ENCODE results near the gene LRP1B.

LRP1B gene

DNA sequence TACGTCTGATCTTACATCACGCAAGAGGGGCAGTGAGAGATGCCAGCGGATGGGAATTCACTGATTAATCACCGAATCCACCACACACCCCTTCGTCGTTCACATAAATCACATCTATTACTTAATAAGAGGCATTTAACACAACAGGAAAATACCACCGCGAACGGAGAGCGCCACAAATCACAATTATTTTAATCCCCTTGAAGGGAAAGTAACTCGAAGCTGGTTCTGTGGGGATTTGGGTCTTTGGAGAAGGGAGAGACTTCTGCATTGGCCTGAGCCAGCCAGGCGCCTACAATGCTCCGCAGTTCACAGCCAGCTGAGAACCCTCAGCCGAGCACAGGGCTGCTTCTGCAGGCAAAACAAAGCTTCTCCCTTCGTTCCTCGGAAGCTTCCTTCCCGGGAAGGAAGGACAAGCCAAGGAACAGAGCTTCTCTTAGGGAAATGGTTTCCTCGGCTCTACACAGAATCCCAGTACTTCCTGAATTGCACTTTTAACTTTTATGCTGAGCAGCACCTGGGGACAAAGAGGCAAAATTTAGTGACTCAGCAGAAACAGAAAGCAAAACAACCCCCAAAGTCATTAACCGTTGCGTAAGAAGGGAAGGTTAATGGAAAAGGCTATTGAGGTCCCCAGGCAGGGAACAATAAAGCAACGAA lies at the start of gene LRP1B:
TSS of gene LRP1B (minus strand) at position 7 of the 660 bp plus-strand sequence. CDS start 287 bp downstream, outside the sequence.
- DNase-seq = no peak

DNA sequence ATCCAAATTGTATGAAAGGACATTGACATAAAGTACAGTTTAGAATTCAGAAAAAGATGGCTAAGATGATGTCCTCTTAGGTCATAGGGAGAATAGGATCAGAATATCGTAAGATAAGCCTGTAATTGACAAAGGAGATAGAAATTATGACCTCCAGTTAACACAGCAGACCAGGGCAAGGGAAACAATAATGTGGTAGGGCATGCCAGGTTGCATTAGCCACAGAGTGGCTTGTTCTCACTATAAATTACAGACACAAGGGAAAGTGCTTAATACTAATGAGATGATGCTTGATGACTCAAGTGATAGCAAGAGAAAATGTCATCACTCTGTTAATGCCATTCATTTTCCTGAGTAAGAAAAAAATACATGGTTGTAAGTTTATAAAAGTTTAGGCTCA lies 48.9 kb upstream of the LRP1B start:
- no peak for DNase-seq

DNA sequence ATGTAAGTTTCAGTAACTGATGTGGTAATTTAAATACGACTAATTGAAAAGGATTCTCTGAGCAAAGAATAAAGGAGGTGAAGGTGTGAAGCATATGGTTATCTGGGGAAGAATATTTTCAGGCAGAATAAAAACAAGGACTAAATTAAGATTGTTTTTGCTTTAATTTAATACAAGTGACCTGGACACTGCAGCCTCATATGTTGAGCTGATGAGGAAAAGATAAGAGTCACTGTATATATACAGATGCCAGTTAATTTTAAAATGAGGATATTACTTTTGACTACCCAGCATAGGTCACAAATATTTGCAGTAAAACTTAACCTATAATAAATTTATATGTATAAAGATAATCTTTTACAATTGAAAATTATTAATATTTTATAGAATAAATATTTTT lies 47.8 kb upstream of the LRP1B start:
- DNase-seq = no peak

DNA sequence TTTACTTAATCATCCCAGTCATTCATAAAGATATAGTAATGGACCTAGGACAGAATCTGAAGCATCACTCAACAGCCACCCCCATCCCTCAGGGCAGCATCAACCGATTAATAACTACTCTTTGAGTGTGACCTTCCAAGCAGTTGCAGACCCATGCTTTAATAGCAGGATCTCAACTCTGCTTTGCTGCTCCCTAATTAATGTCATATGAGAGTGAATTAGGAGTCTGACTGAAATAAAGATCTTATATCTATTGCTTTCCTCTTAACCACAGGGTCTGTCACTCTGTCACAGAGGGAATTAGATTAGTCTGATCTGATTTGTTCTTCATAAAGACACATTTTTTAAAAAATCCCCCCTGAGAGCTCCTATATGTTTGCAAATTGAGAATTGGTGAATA lies 46.1 kb upstream of the LRP1B start:
- DNase-seq = no peak

DNA sequence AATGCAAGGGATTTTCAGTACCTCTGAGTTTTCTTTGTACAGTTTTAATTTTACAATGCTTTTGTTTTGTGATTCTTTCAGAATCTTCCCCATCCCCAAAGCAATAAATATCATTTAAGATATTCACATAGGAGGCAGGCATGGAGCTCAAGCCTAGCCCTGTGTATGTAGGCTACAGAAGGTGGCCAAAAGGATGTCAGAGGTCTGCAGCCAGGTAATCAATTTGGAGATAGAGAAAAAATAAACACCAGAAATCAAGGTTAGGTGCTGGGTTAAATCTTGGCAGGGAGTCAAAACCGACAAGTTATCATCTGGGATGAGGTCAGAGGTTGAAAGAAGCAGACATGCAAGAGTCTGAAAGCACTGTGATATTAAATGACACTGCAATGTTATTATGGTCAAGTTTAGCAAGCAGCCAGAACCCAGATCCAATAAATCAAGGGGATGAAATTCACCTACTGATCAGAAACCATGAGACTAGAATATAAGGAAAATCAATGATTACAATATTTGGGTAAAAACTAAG lies 45.1 kb upstream of the LRP1B start:
- DNase-seq = no peak

- no peak for DNase-seq
Measured at GRCh38 chr2:142174176-142174575, 43.4 kb upstream of the LRP1B start.

DNA sequence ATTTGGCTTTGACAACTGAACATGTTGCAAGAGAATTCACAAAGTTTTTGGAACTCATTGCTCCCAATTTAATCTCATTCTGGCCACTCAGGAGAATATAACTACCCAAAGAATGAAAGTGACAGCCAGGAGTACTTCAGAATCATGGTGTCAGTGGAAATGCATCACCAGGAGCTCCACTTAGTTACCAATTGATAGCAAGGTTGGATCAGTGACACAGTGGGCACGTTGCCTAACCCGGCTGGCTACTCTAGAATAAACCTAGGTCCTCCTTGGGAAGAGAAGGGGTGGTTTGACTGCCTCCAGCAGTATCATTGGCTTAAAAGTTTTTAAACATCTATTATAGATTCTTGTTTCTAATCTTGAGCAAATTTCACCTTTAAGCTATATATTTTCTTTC lies 40.0 kb upstream of the LRP1B start:
- DNase-seq = no peak

GRCh38 chr2:142165790-142166189 lies 35.0 kb upstream of the LRP1B start:
- DNase-seq = no peak

- no peak for DNase-seq
Measured at GRCh38 chr2:142153601-142154000, 22.8 kb upstream of the LRP1B start.

DNA sequence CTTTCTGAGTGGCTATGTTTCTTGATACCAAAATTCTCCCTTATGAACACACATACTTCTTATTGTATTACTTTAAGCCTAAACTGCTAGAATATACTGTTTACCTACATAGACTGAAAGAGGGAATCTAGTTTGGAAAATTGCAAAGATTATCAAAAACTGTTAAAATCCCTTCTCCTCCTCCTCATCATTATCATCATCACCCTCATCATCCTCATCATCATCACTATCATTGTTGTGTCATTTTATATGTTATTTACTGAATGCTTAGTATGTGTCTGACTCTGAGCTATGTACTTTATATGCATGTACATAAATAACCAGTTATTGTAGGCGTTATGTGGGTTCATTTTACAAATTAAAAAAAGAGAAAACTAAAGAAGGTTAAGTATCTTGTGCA lies 19.6 kb upstream of the LRP1B start:
- no peak for DNase-seq

- DNase-seq = no peak
Measured at GRCh38 chr2:142144547-142144946, 13.7 kb upstream of the LRP1B start.

DNA sequence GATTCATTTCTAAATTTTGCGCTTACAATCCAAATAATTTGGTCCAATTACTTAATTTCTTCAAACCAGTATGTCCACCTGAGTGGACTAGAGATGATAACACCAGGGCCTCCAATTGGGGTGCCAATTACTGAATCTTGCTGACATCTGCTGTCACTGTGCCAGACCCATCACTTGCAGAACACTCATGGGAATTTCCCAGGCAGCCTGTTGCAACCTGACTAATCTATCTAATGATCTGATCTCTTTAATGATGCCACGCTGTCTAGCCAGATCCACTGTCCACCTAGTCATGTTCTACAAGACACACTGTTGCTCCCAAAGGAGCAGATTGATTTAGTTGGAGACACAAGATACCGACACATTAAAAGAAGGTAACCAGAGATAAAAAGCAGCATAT lies 11.8 kb upstream of the LRP1B start:
- no peak for DNase-seq

- DNase-seq = no peak
Measured at GRCh38 chr2:142140434-142140845, 9.6 kb upstream of the LRP1B start.

DNA sequence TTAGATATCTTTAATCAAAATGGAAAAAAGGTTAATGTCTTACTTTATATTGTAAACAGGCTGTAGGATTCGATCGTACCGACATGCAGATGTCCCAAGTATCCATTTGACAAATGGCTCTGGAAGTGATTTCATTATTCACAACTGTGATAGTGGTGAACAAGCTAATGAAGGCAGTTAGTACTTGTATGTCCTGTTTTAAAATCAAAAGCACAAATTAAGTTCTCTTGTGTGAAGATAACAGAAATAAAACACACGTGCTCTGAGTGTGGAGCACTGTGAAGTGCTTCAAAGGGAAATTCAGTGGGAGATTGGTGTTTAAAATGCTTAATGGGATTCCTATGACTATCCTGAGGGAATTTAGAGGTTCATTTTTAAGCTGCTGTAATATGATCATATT lies 8.6 kb upstream of the LRP1B start:
- DNase-seq = no peak

- DNase-seq = no peak
Measured at GRCh38 chr2:142136571-142136970, 5.8 kb upstream of the LRP1B start.

DNA sequence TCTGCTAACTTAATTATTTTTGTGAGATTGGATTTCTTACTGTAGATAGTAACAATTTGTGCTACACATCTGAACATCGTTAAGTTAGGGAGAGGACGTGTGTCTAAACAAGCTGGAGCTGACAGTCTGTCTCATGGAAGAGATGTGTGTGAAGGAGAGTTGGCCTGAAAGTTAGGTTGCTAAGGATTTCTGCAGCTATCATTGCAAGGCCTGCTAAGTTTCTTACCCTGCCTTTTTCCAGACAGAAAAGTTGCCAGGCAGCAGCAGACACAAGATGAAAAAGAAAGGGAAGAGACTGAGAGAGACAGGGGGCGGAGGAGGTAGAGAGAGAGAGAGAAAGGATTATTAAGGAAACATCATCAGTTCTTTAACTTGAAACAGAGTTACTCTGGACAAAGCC lies 4.1 kb upstream of the LRP1B start:
- no peak for DNase-seq

GRCh38 chr2:142130111-142131009 lies 456 bp downstream of the LRP1B start:
- DNase-seq = no peak

DNA sequence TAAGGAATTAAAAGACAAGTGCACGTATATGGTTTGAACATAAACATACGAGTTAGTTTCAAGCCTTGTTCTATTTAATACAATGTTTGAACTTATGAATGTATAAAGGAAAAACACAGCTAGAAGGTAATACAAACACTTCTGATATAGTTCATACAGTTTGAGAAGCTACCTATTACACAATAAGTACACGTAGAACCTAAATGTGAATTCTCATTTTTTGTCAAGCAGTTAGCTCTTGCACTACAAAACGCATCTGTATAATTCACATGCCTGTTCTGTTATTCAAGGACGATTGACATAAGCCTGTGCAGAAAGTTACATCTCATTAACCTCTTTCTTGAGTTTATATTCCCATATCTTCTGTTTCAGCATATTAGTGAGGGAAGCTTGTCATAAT lies 2.7 kb downstream of the LRP1B start:
- no peak for DNase-seq

DNA sequence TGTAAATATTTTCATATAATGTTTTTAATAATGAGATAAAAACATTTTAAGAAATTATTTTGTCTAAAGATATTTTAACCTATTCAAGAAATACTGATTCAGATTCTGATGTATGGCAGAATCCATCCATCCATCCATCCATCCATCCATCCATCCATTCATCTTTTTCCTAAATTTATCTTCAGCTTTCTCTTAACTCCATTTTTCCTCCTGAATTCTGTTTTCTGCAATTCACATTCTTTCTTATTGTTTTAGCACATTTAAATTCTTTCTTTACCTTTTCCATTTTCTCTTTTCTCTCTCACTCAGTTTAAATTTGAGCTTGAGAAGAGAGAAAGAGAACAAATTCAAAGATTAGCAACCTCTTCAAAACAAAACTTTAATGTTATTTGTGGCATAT lies 3.6 kb downstream of the LRP1B start:
- DNase-seq = no peak

DNA sequence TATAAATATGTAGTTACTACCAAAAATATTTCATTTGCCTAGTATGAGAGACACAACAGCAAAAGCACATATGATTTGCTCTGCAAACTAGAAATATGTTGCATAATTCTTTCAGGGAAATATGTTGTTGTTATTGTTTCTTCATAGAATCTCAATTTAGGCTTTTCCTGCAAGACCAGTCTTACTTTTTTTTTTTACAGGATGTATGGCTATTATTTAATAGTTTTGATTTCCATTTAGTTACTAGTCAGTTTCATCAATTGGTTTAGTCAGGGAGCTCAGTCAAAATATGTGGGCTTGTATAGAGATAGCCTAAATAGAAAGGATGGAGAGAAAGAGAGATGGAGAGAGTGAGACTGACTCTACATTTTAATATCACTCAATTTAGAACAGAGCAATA lies 6.1 kb downstream of the LRP1B start:
- no peak for DNase-seq

DNA sequence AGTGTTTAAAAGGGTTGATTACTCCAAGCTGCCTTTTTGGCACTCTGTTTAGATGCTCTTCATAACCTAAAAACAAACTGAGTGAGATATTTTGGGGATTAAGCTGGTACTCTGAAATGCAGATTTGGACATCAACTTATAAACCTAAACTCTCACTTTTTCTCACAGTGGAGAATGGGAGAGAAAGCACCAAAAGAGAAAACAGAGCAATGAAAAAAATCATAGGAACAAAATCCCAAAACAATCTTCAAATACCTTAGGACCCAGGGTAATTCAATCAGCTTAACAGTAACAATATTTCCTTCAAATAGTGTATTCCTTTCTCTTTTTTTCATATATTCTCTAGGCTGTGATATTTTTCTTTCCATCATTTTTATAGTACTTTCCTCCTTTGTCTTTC lies 11.5 kb downstream of the LRP1B start:
- no peak for DNase-seq

DNA sequence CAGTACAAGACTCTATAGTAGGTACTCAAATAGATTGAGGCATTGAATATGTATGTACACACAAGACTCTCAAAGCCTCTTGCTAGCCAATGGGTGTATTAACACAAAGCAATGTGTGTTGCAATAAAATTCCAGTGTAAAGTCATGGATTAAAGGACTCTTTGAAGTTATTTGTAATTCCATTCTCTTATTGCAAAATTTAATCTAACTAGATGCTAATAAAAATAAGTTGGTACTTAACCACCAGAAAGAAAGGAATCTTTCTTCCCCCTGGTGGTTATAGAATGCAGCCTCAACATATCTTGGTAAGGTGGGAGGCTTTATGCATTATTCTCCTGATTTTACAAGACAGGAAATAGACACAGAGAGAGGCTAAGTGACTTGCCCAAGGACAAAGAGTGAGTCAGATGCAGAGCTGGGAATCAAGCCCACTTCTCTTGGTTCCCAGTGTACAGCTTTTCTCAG lies 18.0 kb downstream of the LRP1B start:
- DNase-seq = no peak

- no peak for DNase-seq
Measured at GRCh38 chr2:142104134-142104758, 26.6 kb downstream of the LRP1B start.

GRCh38 chr2:142100970-142101369 lies 29.8 kb downstream of the LRP1B start:
- DNase-seq = no peak

All from CD4-positive, alpha-beta T cell treated with Interleukin-1 beta for 1 hour (primary cell).